K562 (cell line): ENCODE measurements around the gene RGS14. TPM values are rescaled to one million over a fixed set of nuclear protein-coding genes. Genes with fewer than 3 reads are reported as not detected.

Source experiments
- ATAC-seq: fragments of 200-7000 bp; cut with Tn5 transposase; 3 replicates; pipeline ENCODE4 v1.9.1; 2020; ENCODE audit warnings: moderate library complexity
- BruUV-seq: library from RNA; stranded (reverse); fragments of 400-500 nt; replicated peaks from 2 replicates; lab custom pipeline; 2021; lab: Mats Ljungman, UMichigan
- CTCF ChIA-PET: fragments of 300-600 bp; formaldehyde crosslinking; extraction: SDS; loops from one replicate; lab custom pipeline; 2021; ENCODE audit warnings: low intra/inter-chr PET ratio; lab: Yijun Ruan, JAX
- POLR2A ChIA-PET: fragments of 300-600, 350-650 bp; sonication (Branson Sonifier 250); formaldehyde crosslinking; extraction: SDS; loops from one replicate; lab custom pipeline; 2021; ENCODE audit warnings: antibody characterized with exemption, inconsistent platforms; lab: Yijun Ruan, JAX
- DNase-seq, 4 experiments: peaks; one replicate each; pipeline versions ENCODE4 v3.0.0 to v3.0.0-alpha.2; 2011 to 2018; ENCODE audit warnings: low spot score in 3 of 4, mixed read lengths in 3 of 4; ENCODE audit errors: extremely low read depth in 1 of 4
- FAIRE-seq: peaks from 2 replicates; lab custom pipeline; 2011; peaks lifted over from hg19 to GRCh38; lab: Jason Lieb, UNC
- H2AFZ ChIP-seq: 2 replicates; pipeline ENCODE4 v1.6.0; 2011; ENCODE audit warnings: low read depth, low read length, control low read depth, inconsistent platforms
- H3K27ac ChIP-seq: fragments of 200-600 bp; 3 replicates; pipeline ENCODE4 v1.8.0; 2011; ENCODE audit warnings: low read depth, mild to moderate bottlenecking, control low read depth, inconsistent platforms, low read length, moderate library complexity, mixed read lengths; ENCODE audit errors: extremely low read depth
- H3K27me3 ChIP-seq, 2 experiments: fragments of 300-600 bp in 1 of 2; 2 replicates in 1 of 2; 3 replicates in 1 of 2; pipeline versions ENCODE4 v1.6.0 to v1.8.0; 2011; ENCODE audit warnings: inconsistent platforms in 2 of 2, low read length in 2 of 2, mild to moderate bottlenecking in 1 of 2, mixed read lengths in 1 of 2, moderate library complexity in 1 of 2; ENCODE audit not compliant: control insufficient read depth in 2 of 2, insufficient read depth in 2 of 2
- H3K36me3 ChIP-seq: fragments of 300-600 bp; 3 replicates; pipeline ENCODE4 v1.8.0; 2011; ENCODE audit warnings: mild to moderate bottlenecking, low read length, inconsistent platforms; ENCODE audit not compliant: control insufficient read depth, insufficient read depth
- H3K4me1 ChIP-seq, 2 experiments: fragments of 200-600 bp in 1 of 2; replicated peaks in 1 of 2; 2 replicates in 1 of 2; 3 replicates in 1 of 2; pipeline versions ENCODE4 v1.5.1 to v1.8.0; 2011; ENCODE audit warnings: inconsistent platforms in 2 of 2, low read length in 2 of 2, mild to moderate bottlenecking in 1 of 2, mixed read lengths in 1 of 2, moderate library complexity in 1 of 2; ENCODE audit not compliant: control insufficient read depth in 2 of 2, insufficient read depth in 2 of 2
- H3K4me2 ChIP-seq: 2 replicates; pipeline ENCODE4 v1.6.1; 2011; ENCODE audit warnings: low read length, control low read depth, inconsistent platforms, mixed read lengths; ENCODE audit not compliant: insufficient read depth
- H3K4me3 ChIP-seq: fragments of 200-600 bp; sonication (generic), shearing (Covaris generic); 2 replicates; pipeline ENCODE4 v1.5.1; 2016; ENCODE audit warnings: control low read depth, inconsistent platforms
- H3K79me2 ChIP-seq: fragments of 200-600 bp; 3 replicates; pipeline ENCODE4 v1.8.0; 2011; ENCODE audit warnings: low read length, inconsistent platforms; ENCODE audit not compliant: control insufficient read depth, insufficient read depth
- H3K9ac ChIP-seq, 2 experiments: 2 replicates each; pipeline versions ENCODE4 v1.6.0 to v1.6.1; 2011; ENCODE audit warnings: low read depth in 2 of 2, low read length in 2 of 2, control low read depth in 1 of 2, inconsistent platforms in 1 of 2, mild to moderate bottlenecking in 1 of 2, mixed read lengths in 1 of 2; ENCODE audit not compliant: insufficient read depth in 1 of 2
- H3K9me1 ChIP-seq: one replicate; pipeline ENCODE4 v1.6.0; 2011; ENCODE audit warnings: inconsistent platforms, mild to moderate bottlenecking, low read length, moderate library complexity; ENCODE audit not compliant: control insufficient read depth, insufficient read depth
- H3K9me3 ChIP-seq: replicated peaks from 2 replicates; pipeline ENCODE4 v1.5.1; 2011; ENCODE audit warnings: low read depth, low read length, inconsistent platforms; ENCODE audit not compliant: control insufficient read depth, insufficient read depth
- H4K20me1 ChIP-seq: replicated peaks from 2 replicates; pipeline ENCODE4 v1.6.1; 2011; ENCODE audit warnings: low read length, inconsistent platforms, mixed read lengths; ENCODE audit not compliant: control insufficient read depth, insufficient read depth
- POLR2G ChIP-seq: fragments of 200-400 bp; formaldehyde crosslinking; IDR thresholded peaks from 2 replicates; pipeline ENCODE4 v1.6.1; 2017; ENCODE audit warnings: low read depth, mild to moderate bottlenecking, antibody characterized with exemption, low read length, moderate library complexity
- RUNX1 ChIP-seq: sonication (generic); IDR thresholded peaks from 2 replicates; pipeline ENCODE4 v1.6.1; 2016; ENCODE audit warnings: antibody characterized with exemption, low read depth
- TCF7L2 ChIP-seq: fragments of 150-350 bp; IDR thresholded peaks from 2 replicates; pipeline ENCODE4 v1.6.1; 2016; ENCODE audit warnings: low read depth, mild to moderate bottlenecking, low read length, moderate library complexity
- ZC3H11A ChIP-seq: IDR thresholded peaks from 2 replicates; pipeline ENCODE4 v1.6.1; 2012; ENCODE audit warnings: low read depth, low read length, improper control_type of control experiment
- ZNF695 ChIP-seq: fragments of 450-650 bp; formaldehyde crosslinking; IDR thresholded peaks from 2 replicates; pipeline ENCODE4 v1.4.0; 2020; ENCODE audit warnings: mild to moderate bottlenecking, moderate library complexity
- ZNF785 ChIP-seq: fragments of 250-450 bp; sonication (Bioruptor Pico); IDR thresholded peaks from 2 replicates; pipeline ENCODE4 v1.4.0; 2020; ENCODE audit warnings: mild to moderate bottlenecking
- WGBS: fragments of 100-300 bp; shearing (Covaris generic); methylation state at CpG from one replicate; pipeline ENCODE4 v1.1.6; 2016; ENCODE audit warnings: low coverage, mixed read lengths; ENCODE audit not compliant: insufficient coverage; ENCODE audit errors: missing lambda C conversion rate; 5-methylcytosine and 5-hydroxymethylcytosine counted together
- in situ Hi-C: fragments of 300-500 bp; cut with MboI; formaldehyde crosslinking; loops from 4 replicates; pipeline ENCODE4 v1.15.0; 2018; ENCODE audit warnings: inconsistent platforms, mixed read lengths
- intact Hi-C: fragments of 100-400 bp; cut with micrococcal nuclease; formaldehyde crosslinking; loops from 2 replicates; pipeline ENCODE4 v1.14.2; 2022
- polyA plus RNA-seq, 8 experiments: library from polyadenylated mRNA; depleted of rRNA in 4 of 8; stranded (reverse) in 5 of 8; unstranded in 3 of 8; fragments of >200 nt; fragmentation: Nextera tagmentation in 2 of 8; fragmentation: Illumina TruSeq in 1 of 8; extraction: Ambion mirVana in 2 of 8; extraction: Trizol in 1 of 8; gene quantifications; 2 replicates each; pipeline versions ENCODE4 v1.2.1 to v1.2.3, GENCODE V29; 2011 to 2014; ENCODE audit warnings: inconsistent platforms in 1 of 8, missing spikeins in 1 of 8
- total RNA-seq, 7 experiments: library from RNA; depleted of rRNA in 6 of 7; stranded (reverse); fragments of >200 nt in 6 of 7; fragmentation: Illumina TruSeq in 2 of 7; extraction: Trizol in 2 of 7; gene quantifications; 2 replicates each; pipeline versions ENCODE4 v1.2.1 to v1.2.3, GENCODE V29; 2011 to 2021; ENCODE audit warnings: low replicate concordance in 1 of 7
- TF ChIP-seq, protein P1 (sequence below): fragments of 450-650 bp; formaldehyde crosslinking; conservative IDR thresholded peaks from 2 replicates; pipeline ENCODE4 v1.4.0; 2022; ENCODE audit warnings: mild to moderate bottlenecking, missing genetic modification characterization
- TF ChIP-seq, protein P2 (sequence below): fragments of 450-650 bp; IDR thresholded peaks from 2 replicates; pipeline ENCODE4 v1.7.0; 2016; ENCODE audit warnings: borderline replicate concordance
- TF ChIP-seq, protein P3 (sequence below), 2 experiments: fragments of 450-650 bp in 1 of 2; sonication (generic) in 1 of 2; formaldehyde crosslinking in 1 of 2; IDR thresholded peaks; 2 replicates each; pipeline versions ENCODE4 v1.7.1 to v1.9.0; 2016 to 2022; ENCODE audit warnings: inconsistent platforms in 1 of 2, mild to moderate bottlenecking in 1 of 2, missing genetic modification reagents in 1 of 2

Gene RGS14
- total and polyA plus RNA-seq, 9 of the 15 experiments (the other 6 are each of a cell fraction or from before 2014, with no cell fraction given): 0.28 to 75.9 (median 34.5) TPM

DNA sequence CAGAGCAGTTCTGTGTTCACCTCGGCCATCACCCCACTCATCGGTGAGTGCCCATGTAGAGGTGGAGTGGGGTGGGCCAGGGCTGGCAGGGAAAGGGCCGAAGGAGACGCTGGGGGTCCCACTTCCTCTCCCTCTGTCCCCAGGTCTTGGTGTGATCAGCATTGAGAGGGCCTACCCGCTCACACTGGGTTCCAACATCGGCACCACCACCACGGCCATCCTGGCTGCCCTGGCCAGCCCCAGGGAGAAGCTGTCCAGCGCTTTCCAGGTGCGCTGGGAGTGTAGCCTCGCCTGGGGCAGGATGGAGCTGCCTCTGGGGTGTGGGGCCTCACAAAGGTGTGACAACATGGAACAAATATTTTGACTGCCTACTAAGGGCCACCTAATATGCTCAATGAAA, 39.1 kb downstream of the RGS14 start:
- ATAC-seq (no peak), DNase-seq (no peak), FAIRE-seq (no peak)
- ChIA-PET POLR2A (interaction anchor here (0.6 to 1.4 kb wide), 3 partner anchors 18 to 109 kb away, joined by 4 to 5 read pairs (median 4); no protein-coding TSS in a partner anchor), CTCF (no interaction called here)
- BruUV-seq: no TSS peak
- Histone ChIP-seq H3K27me3 (peaks cover 2 to 27% of the 10 kb centered on the region in 2 experiments; a peak in 3 of 5 replicates), H4K20me1 (no peaks in the 10 kb centered on the region), H3K4me1 (peaks cover 0 to 16% of the 10 kb centered on the region in 2 experiments; a peak in 2 of 5 replicates), H3K9me3 (no peaks in the 10 kb centered on the region), H3K79me2 (no peaks in the 10 kb centered on the region), H3K9ac (no peak overlapping the region), H3K4me3 (no peak overlapping the region), H3K9me1 (no peaks in the 10 kb centered on the region), H3K27ac (no peak overlapping the region), H2AFZ (no peak overlapping the region), H3K4me2 (no peak overlapping the region), H3K36me3 (no peaks in the 10 kb centered on the region)
- intact Hi-C loops: no loop called here
- 32% methylated on average over 8 of the region's 10 CpGs for WGBS
- in situ Hi-C loops: loop anchor here (10.0 kb wide), 1 partner anchor 668 kb away; no protein-coding TSS in a partner anchor
- TF ChIP-seq POLR2G: no peak
- TF ChIP-seq, protein P1, sequence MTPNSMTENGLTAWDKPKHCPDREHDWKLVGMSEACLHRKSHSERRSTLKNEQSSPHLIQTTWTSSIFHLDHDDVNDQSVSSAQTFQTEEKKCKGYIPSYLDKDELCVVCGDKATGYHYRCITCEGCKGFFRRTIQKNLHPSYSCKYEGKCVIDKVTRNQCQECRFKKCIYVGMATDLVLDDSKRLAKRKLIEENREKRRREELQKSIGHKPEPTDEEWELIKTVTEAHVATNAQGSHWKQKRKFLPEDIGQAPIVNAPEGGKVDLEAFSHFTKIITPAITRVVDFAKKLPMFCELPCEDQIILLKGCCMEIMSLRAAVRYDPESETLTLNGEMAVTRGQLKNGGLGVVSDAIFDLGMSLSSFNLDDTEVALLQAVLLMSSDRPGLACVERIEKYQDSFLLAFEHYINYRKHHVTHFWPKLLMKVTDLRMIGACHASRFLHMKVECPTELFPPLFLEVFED (CRISPR knock-in tag): no peak
- TF ChIP-seq ZNF785 (CRISPR knock-in tag): no peak
- no peak for TF ChIP-seq TCF7L2
- TF ChIP-seq ZC3H11A: no peak
- TF ChIP-seq, protein P2, sequence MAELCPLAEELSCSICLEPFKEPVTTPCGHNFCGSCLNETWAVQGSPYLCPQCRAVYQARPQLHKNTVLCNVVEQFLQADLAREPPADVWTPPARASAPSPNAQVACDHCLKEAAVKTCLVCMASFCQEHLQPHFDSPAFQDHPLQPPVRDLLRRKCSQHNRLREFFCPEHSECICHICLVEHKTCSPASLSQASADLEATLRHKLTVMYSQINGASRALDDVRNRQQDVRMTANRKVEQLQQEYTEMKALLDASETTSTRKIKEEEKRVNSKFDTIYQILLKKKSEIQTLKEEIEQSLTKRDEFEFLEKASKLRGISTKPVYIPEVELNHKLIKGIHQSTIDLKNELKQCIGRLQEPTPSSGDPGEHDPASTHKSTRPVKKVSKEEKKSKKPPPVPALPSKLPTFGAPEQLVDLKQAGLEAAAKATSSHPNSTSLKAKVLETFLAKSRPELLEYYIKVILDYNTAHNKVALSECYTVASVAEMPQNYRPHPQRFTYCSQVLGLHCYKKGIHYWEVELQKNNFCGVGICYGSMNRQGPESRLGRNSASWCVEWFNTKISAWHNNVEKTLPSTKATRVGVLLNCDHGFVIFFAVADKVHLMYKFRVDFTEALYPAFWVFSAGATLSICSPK: no peak
- TF ChIP-seq, protein P3, sequence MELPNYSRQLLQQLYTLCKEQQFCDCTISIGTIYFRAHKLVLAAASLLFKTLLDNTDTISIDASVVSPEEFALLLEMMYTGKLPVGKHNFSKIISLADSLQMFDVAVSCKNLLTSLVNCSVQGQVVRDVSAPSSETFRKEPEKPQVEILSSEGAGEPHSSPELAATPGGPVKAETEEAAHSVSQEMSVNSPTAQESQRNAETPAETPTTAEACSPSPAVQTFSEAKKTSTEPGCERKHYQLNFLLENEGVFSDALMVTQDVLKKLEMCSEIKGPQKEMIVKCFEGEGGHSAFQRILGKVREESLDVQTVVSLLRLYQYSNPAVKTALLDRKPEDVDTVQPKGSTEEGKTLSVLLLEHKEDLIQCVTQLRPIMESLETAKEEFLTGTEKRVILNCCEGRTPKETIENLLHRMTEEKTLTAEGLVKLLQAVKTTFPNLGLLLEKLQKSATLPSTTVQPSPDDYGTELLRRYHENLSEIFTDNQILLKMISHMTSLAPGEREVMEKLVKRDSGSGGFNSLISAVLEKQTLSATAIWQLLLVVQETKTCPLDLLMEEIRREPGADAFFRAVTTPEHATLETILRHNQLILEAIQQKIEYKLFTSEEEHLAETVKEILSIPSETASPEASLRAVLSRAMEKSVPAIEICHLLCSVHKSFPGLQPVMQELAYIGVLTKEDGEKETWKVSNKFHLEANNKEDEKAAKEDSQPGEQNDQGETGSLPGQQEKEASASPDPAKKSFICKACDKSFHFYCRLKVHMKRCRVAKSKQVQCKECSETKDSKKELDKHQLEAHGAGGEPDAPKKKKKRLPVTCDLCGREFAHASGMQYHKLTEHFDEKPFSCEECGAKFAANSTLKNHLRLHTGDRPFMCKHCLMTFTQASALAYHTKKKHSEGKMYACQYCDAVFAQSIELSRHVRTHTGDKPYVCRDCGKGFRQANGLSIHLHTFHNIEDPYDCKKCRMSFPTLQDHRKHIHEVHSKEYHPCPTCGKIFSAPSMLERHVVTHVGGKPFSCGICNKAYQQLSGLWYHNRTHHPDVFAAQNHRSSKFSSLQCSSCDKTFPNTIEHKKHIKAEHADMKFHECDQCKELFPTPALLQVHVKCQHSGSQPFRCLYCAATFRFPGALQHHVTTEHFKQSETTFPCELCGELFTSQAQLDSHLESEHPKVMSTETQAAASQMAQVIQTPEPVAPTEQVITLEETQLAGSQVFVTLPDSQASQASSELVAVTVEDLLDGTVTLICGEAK (IDR thresholded peaks at IDR 0.05): no peak
- TF ChIP-seq, protein P3 (CRISPR knock-in tag; IDR thresholded peaks at IDR 0.05): no peak
- TF ChIP-seq ZNF695 (CRISPR knock-in tag): no peak
- no peak for TF ChIP-seq RUNX1
